HL-60 (cell line): ENCODE data around the gene MIF4GD.
A peak's percentile ranks its signal among the peaks of the same experiment; 100 is the strongest.

Experiments used
- CTCF ChIP-seq: IDR thresholded peaks from one replicate; pipeline ENCODE4 v1.5.1; 2011; ENCODE audit warnings: low read length, control low read depth, inconsistent platforms; ENCODE audit not compliant: insufficient read depth
- POLR2AphosphoS5 ChIP-seq: IDR thresholded peaks from 2 replicates; pipeline ENCODE4 v1.6.1; 2012; ENCODE audit warnings: low read depth
- REST ChIP-seq: IDR thresholded peaks from 2 replicates; pipeline ENCODE4 v1.6.1; 2012; ENCODE audit warnings: low read depth; ENCODE audit not compliant: insufficient replicate concordance

GRCh38 chr17:75238684-75239191 is 32.3 kb downstream of the MIF4GD start:
- TF ChIP-seq CTCF (peak; percentile 93), POLR2AphosphoS5 (peak; percentile 58), REST (no peak)
